Fibroblast of lung (primary cell): ENCODE measurements around the gene LSM14B.

Source experiments
- EZH2 ChIP-seq: IDR thresholded peaks from 2 replicates; pipeline ENCODE4 v1.5.1; 2012; ENCODE audit warnings: low read length, control low read depth, mild to moderate bottlenecking; ENCODE audit errors: missing control alignments
- TF ChIP-seq, protein P1 (sequence below), 2 donors: IDR thresholded peaks in 1 of 2; conservative IDR thresholded peaks in 1 of 2; 1 replicate in 1 of 2; 2 replicates in 1 of 2; pipeline ENCODE4 v1.5.1; 2011 to 2012; ENCODE audit warnings: low read length in 2 of 2, control low read depth in 1 of 2, inconsistent platforms in 1 of 2, low read depth in 1 of 2, mild to moderate bottlenecking in 1 of 2

GRCh38 chr20:62131560-62132320 lies 9.5 kb downstream of the LSM14B start:
- TF ChIP-seq, protein P1, sequence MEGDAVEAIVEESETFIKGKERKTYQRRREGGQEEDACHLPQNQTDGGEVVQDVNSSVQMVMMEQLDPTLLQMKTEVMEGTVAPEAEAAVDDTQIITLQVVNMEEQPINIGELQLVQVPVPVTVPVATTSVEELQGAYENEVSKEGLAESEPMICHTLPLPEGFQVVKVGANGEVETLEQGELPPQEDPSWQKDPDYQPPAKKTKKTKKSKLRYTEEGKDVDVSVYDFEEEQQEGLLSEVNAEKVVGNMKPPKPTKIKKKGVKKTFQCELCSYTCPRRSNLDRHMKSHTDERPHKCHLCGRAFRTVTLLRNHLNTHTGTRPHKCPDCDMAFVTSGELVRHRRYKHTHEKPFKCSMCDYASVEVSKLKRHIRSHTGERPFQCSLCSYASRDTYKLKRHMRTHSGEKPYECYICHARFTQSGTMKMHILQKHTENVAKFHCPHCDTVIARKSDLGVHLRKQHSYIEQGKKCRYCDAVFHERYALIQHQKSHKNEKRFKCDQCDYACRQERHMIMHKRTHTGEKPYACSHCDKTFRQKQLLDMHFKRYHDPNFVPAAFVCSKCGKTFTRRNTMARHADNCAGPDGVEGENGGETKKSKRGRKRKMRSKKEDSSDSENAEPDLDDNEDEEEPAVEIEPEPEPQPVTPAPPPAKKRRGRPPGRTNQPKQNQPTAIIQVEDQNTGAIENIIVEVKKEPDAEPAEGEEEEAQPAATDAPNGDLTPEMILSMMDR (conservative IDR thresholded peaks at IDR 0.05 in 1 of 2, IDR thresholded peaks at IDR 0.05 in 1 of 2; ENCODE audit: low read depth in 1 of 2, low read length in 2 of 2), result no peak
- no peak for TF ChIP-seq EZH2
